Osteoblast (primary cell): ENCODE measurements around the gene NTRK1. TPM values are rescaled to one million over a fixed set of nuclear protein-coding genes. Genes with fewer than 3 reads are reported as not detected.

Source experiments
- DNase-seq: peaks from one replicate; pipeline ENCODE4 v3.0.0; 2011; ENCODE audit warnings: low spot score, mixed read lengths; ENCODE audit not compliant: insufficient read length; ENCODE audit errors: missing footprints
- H2AFZ ChIP-seq: 2 replicates; pipeline ENCODE4 v1.6.0; 2011; ENCODE audit warnings: mild to moderate bottlenecking, low read length
- H3K27ac ChIP-seq: 2 replicates; pipeline ENCODE4 v1.5.1; 2011; ENCODE audit warnings: mild to moderate bottlenecking, low read depth, low read length, moderate library complexity
- H3K27me3 ChIP-seq: 2 replicates; pipeline ENCODE4 v1.6.0; 2012; ENCODE audit warnings: mild to moderate bottlenecking, control low read depth, inconsistent platforms, low read length, moderate library complexity; ENCODE audit not compliant: insufficient read depth
- H3K36me3 ChIP-seq: 2 replicates; pipeline ENCODE4 v1.5.1; 2011; ENCODE audit warnings: mild to moderate bottlenecking, low read length, control low read depth, moderate library complexity; ENCODE audit not compliant: insufficient read depth
- H3K4me1 ChIP-seq: 2 replicates; pipeline ENCODE4 v1.5.1; 2011; ENCODE audit warnings: mild to moderate bottlenecking, low read length, control low read depth, moderate library complexity; ENCODE audit not compliant: insufficient read depth
- H3K4me2 ChIP-seq: 2 replicates; pipeline ENCODE4 v1.6.0; 2011; ENCODE audit warnings: mild to moderate bottlenecking, low read length; ENCODE audit not compliant: insufficient read depth
- H3K4me3 ChIP-seq: fragments of 200-600 bp; sonication (generic); 3 replicates; pipeline ENCODE4 v1.5.1; 2012; ENCODE audit warnings: mild to moderate bottlenecking, low read length, inconsistent platforms; ENCODE audit not compliant: insufficient read depth
- H3K79me2 ChIP-seq: 2 replicates; pipeline ENCODE4 v1.6.0; 2012; ENCODE audit warnings: mild to moderate bottlenecking, low read length, control low read depth, inconsistent platforms; ENCODE audit not compliant: insufficient read depth
- H3K9me3 ChIP-seq: 2 replicates; pipeline ENCODE4 v1.5.1; 2011; ENCODE audit warnings: low read depth, low read length, control low read depth
- H4K20me1 ChIP-seq: 2 replicates; pipeline ENCODE4 v1.6.0; 2012; ENCODE audit warnings: mild to moderate bottlenecking, low read length, control low read depth; ENCODE audit not compliant: insufficient read depth
- CTCF ChIP-seq: IDR thresholded peaks from 2 replicates; pipeline ENCODE4 v1.5.1; 2011; ENCODE audit warnings: mild to moderate bottlenecking, low read depth, low read length, moderate library complexity; ENCODE audit errors: extremely low read depth
- total RNA-seq: library from RNA; depleted of rRNA; stranded (reverse); fragments of >200 nt; gene quantifications from 2 replicates; pipeline ENCODE4 v1.2.3, GENCODE V29; 2012

NTRK1 gene
- total RNA-seq, 1 donor, result 0.36 TPM

GRCh38 chr1:156823210-156823790 lies 37.4 kb upstream of the NTRK1 start:
- Histone ChIP-seq H2AFZ (no peak overlapping the region), H3K9me3 (no peaks in the 10 kb centered on the region), H3K27ac (no peak overlapping the region), H3K27me3 (no peaks in the 10 kb centered on the region), H3K79me2 (no peaks in the 10 kb centered on the region), H3K4me2 (no peak overlapping the region), H4K20me1 (no peaks in the 10 kb centered on the region), H3K4me3 (no peak overlapping the region), H3K4me1 (peaks cover 9% of the 10 kb centered on the region), H3K36me3 (no peaks in the 10 kb centered on the region)
- DNase-seq, result no peak
- no peak for TF ChIP-seq CTCF

GRCh38 chr1:156826630-156827029 lies 34.0 kb upstream of the NTRK1 start:
- Histone ChIP-seq H3K79me2 (no peaks in the 10 kb centered on the region), H3K4me1 (peaks cover 8% of the 10 kb centered on the region), H3K4me2 (no peak overlapping the region), H3K4me3 (no peak overlapping the region), H3K27me3 (peaks cover 7% of the 10 kb centered on the region), H2AFZ (no peak overlapping the region), H3K36me3 (no peaks in the 10 kb centered on the region), H4K20me1 (no peaks in the 10 kb centered on the region), H3K9me3 (no peaks in the 10 kb centered on the region), H3K27ac (no peak overlapping the region)
- DNase-seq, result peak; percentile 86
- TF ChIP-seq CTCF, result no peak

GRCh38 chr1:156828400-156829124 lies 32.1 kb upstream of the NTRK1 start:
- Histone ChIP-seq H3K27ac (no peak overlapping the region), H2AFZ (no peak overlapping the region), H3K36me3 (no peaks in the 10 kb centered on the region), H3K79me2 (no peaks in the 10 kb centered on the region), H3K4me1 (no peaks in the 10 kb centered on the region), H3K9me3 (no peaks in the 10 kb centered on the region), H3K4me3 (no peak overlapping the region), H4K20me1 (no peaks in the 10 kb centered on the region), H3K4me2 (no peak overlapping the region), H3K27me3 (peaks cover 17% of the 10 kb centered on the region)
- no peak for DNase-seq
- TF ChIP-seq CTCF, result no peak

GRCh38 chr1:156832434-156832833 lies 28.2 kb upstream of the NTRK1 start:
- peak; percentile 23 for TF ChIP-seq CTCF
- no peaks in the 10 kb centered on the region for H4K20me1 ChIP-seq
- no peaks in the 10 kb centered on the region for H3K9me3 ChIP-seq
- H3K36me3 ChIP-seq, result no peaks in the 10 kb centered on the region
- no peak overlapping the region for H2AFZ ChIP-seq
- DNase-seq, result no peak
- no peak overlapping the region for H3K4me3 ChIP-seq
- peaks cover 34% of the 10 kb centered on the region for H3K27me3 ChIP-seq
- H3K27ac ChIP-seq, result no peak overlapping the region
- H3K79me2 ChIP-seq, result no peaks in the 10 kb centered on the region
- no peaks in the 10 kb centered on the region for H3K4me1 ChIP-seq
- no peak overlapping the region for H3K4me2 ChIP-seq
